BJ (cell line): ENCODE measurements around the gene CTSC. TPM values are rescaled to one million over a fixed set of nuclear protein-coding genes. Genes with fewer than 3 reads are reported as not detected.
A peak's percentile ranks its signal among the peaks of the same experiment; 100 is the strongest.

Experiments
- CTCF ChIA-PET: fragments of 350-600 bp; formaldehyde crosslinking; extraction: SDS; loops from one replicate; lab custom pipeline; 2021; ENCODE audit warnings: antibody characterized with exemption, inconsistent platforms; lab: Yijun Ruan, JAX
- POLR2A ChIA-PET: fragments of 300-600 bp; sonication (Branson Sonifier 250); formaldehyde crosslinking; extraction: SDS; loops from one replicate; lab custom pipeline; 2021; ENCODE audit warnings: antibody characterized with exemption; lab: Charles Lee
- DNase-seq: peaks from one replicate; pipeline ENCODE4 v3.0.0-alpha.2; 2011; ENCODE audit warnings: low read depth
- H3K27me3 ChIP-seq: 2 replicates; pipeline ENCODE4 v1.6.0; 2011; ENCODE audit warnings: low read length; ENCODE audit not compliant: control insufficient read depth, insufficient read depth
- H3K36me3 ChIP-seq: 2 replicates; pipeline ENCODE4 v1.5.1; 2011; ENCODE audit warnings: low read length; ENCODE audit not compliant: control insufficient read depth, insufficient read depth
- H3K4me3 ChIP-seq: 2 replicates; pipeline ENCODE4 v1.5.1; 2011; ENCODE audit warnings: low read depth, mild to moderate bottlenecking, control low read depth, low read length
- polyA minus RNA-seq: library from RNA; depleted of rRNA, polyadenylated mRNA; stranded (reverse); fragments of >200 nt; gene quantifications from 2 replicates; pipeline ENCODE4 v1.2.3, GENCODE V29; 2011; rRNA and poly(A)+ RNA removed
- polyA plus RNA-seq: library from polyadenylated mRNA; depleted of rRNA; stranded (reverse); fragments of >200 nt; gene quantifications from 2 replicates; pipeline ENCODE4 v1.2.3, GENCODE V29; 2011; rRNA removed
- TF ChIP-seq, protein P1 (sequence below): IDR thresholded peaks from 2 replicates; pipeline ENCODE4 v1.5.1; 2011; ENCODE audit warnings: low read depth, mild to moderate bottlenecking, control low read depth, inconsistent platforms, low read length, moderate library complexity; ENCODE audit not compliant: insufficient read depth

Gene CTSC
- polyA plus RNA-seq (175 and 224 TPM in 2 replicates), polyA minus RNA-seq (58.6 and 65.6 TPM in 2 replicates)

DNA sequence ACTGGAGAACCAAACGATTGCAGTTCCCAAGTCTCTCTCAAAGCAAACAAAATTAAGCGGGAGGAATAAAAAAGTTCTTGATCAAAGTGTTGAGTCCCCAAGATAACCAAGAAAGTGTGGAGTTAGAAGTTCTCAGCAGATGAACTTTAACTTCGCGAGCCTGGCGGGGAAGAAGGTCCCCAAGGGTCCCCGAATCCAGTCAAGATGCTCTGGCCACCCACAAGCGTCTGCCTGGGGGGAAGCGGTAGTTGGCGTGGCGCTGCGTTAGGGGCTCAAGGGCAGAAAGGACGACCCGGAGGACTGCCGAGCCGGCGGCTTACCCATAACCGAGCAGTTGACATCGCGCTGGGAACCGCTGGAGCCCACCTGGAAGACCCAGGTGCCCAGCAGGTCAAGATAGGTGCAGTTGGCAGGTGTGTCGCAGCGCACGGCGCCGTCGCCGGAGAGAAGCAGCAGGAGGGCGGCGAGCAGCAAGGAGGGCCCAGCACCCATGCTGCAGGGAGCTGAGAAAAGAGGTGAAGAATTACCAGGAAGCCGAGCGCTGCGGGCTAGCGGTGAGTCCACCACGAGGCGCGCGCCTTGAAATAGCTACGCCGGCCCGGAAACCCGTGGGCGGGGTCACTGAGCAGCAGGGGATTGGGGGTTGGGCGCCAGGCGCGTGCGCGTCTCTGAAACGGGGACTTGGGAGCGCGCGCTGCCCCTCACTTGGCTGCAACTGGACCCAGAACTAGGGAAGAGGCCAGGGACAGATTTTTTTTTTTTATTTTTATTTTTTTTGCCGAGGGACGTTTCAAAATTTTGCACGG lies at the start of gene CTSC:
CTSC (minus strand) TSS at position 556 of the 806 bp plus-strand sequence; CDS start at position 492, 64 bp downstream.
- TF ChIP-seq, protein P1, sequence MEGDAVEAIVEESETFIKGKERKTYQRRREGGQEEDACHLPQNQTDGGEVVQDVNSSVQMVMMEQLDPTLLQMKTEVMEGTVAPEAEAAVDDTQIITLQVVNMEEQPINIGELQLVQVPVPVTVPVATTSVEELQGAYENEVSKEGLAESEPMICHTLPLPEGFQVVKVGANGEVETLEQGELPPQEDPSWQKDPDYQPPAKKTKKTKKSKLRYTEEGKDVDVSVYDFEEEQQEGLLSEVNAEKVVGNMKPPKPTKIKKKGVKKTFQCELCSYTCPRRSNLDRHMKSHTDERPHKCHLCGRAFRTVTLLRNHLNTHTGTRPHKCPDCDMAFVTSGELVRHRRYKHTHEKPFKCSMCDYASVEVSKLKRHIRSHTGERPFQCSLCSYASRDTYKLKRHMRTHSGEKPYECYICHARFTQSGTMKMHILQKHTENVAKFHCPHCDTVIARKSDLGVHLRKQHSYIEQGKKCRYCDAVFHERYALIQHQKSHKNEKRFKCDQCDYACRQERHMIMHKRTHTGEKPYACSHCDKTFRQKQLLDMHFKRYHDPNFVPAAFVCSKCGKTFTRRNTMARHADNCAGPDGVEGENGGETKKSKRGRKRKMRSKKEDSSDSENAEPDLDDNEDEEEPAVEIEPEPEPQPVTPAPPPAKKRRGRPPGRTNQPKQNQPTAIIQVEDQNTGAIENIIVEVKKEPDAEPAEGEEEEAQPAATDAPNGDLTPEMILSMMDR = 0 out of 2 replicates have a peak, but pooled peaks have one; percentile 10
- Histone ChIP-seq H3K4me3 (peak within 1 kb of the TSS; percentile 97), H3K27me3 (no peaks in the 10 kb centered on the region), H3K36me3 (no peaks in the 10 kb centered on the region)
- no peak for DNase-seq
- ChIA-PET CTCF (interaction anchor here (0.6 to 1.6 kb wide), 6 partner anchors 9 to 207 kb away, joined by 3 to 5 read pairs (median 4); no protein-coding TSS in a partner anchor), POLR2A (interaction anchor here (0.6 to 0.9 kb wide), 4 partner anchors 12 to 145 kb away, joined by 3 to 4 read pairs (median 4); no protein-coding TSS in a partner anchor)

DNA sequence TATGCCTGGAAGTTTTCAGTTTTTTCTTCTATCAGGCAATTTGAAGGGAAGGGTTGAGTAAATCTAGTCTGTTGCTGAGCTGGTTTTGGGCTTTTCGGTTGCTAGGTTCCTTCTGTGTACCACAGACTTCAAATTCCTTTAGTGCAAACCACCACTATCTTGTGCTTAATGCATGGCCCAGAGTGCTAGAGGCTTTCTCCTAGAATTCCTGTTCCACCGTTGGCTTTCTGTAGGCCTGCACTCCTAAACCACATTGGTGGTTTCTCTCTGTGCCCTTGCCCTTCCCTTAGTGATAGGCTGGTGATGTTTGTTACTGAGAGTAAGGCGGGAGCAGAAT lies 47.1 kb upstream of the CTSC start:
- ChIA-PET POLR2A (no interaction called here), CTCF (no interaction called here)
- no peaks in the 10 kb centered on the region for H3K27me3 ChIP-seq
- TF ChIP-seq, protein P1 = no peak
- no peak overlapping the region for H3K4me3 ChIP-seq
- no peaks in the 10 kb centered on the region for H3K36me3 ChIP-seq
- DNase-seq = no peak

DNA sequence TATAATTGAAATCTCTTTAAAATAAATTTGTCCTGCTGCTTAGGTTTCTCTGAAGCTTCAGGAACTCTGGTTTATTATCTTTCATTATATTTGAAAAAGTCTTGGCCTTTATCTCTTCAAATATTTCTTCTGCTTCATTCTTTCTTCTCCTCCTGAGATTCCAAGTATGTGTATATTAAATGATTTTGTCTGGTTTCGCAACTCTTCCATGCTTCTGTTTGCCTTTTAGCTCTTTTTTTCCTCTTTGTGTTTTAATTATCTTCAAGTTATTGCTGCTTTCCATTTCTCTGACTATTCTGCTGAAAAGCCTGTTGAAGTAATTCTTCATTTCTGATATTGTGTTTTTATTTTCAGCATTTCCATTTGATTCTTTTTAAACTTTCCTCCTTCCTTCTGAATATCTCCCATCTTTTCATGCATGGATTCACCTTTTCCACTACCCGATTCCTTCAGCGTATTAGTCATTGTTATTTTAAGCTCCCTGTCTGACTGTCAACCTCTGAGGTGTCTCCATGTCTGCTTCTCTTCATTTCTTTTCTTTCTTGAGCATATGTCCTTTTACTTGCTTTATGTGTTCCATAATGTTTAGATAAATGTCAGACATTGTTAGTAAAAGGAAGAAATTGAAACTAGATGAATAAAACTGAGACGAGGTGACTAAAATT lies 46.6 kb upstream of the CTSC start:
- POLR2A ChIA-PET = interaction anchor here (0.6 kb wide), 1 partner anchor 245 kb away, joined by 3 read pairs; no protein-coding TSS in a partner anchor

DNA sequence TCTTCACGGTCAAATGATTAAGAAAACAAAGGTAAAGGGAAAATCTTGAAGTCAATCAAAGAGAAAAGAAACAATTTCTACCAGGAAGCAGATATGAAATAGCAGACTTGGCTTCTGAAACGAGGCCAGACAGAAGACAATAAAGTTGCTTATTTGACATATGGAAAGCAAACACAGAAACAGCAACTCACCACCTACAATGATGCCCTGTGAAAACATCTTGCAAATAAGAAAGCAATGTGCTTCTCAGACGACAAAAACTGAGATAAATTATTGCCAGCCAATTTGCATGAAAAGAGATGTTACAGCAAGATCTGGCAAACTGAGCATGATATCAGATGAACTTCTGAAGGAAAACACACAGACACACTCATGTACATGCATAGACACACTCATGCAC lies 45.9 kb upstream of the CTSC start:
- TF ChIP-seq, protein P1 = no peak
- CTCF ChIA-PET = no interaction called here
- Histone ChIP-seq H3K36me3 (no peaks in the 10 kb centered on the region), H3K4me3 (no peak overlapping the region), H3K27me3 (no peaks in the 10 kb centered on the region)
- no peak for DNase-seq
- POLR2A ChIA-PET = interaction anchor here (0.6 kb wide), 1 partner anchor 246 kb away, joined by 3 read pairs; no protein-coding TSS in a partner anchor

More for the DNA sequence above, 46.6 kb upstream of the CTSC start:
- Histone ChIP-seq H3K4me3 (no peak overlapping the region), H3K27me3 (no peaks in the 10 kb centered on the region), H3K36me3 (no peaks in the 10 kb centered on the region)
- DNase-seq = no peak
- CTCF ChIA-PET = no interaction called here
- TF ChIP-seq, protein P1 = no peak

DNA sequence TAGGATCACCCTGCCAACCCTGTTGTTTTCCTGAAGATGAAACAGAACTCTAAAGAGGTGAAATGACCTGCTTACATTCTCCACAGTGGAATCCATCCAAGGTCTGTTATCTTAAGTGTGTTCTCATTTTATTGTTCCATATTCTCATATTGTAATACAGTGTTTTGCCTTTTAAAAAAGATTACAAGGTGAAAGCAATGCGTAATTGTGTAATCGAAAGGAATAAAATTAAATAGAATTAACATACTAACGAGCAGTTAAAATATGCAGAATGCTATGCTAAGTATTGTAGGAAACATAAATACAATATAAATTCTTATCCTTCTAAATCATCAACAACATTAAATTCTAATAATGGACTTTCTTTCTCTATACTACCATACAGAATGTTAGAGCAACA lies 41.6 kb upstream of the CTSC start:
- no peak for DNase-seq
- Histone ChIP-seq H3K4me3 (no peak overlapping the region), H3K27me3 (no peaks in the 10 kb centered on the region), H3K36me3 (no peaks in the 10 kb centered on the region)
- TF ChIP-seq, protein P1 = no peak
- ChIA-PET POLR2A (interaction anchor here (0.5 to 0.6 kb wide), 2 partner anchors 23 to 206 kb away, joined by 3 to 9 read pairs; no protein-coding TSS in a partner anchor), CTCF (no interaction called here)
